Nephron (organoid): ENCODE measurements around the gene S100G.

Experiments used
- H3K27ac Mint-ChIP-seq, 3 experiments: 2 replicates each; pipeline ENCODE4 v1.8.0; 2020; ENCODE audit warnings: mixed read lengths in 3 of 3, mild to moderate bottlenecking in 2 of 3, moderate library complexity in 1 of 3
- H3K27me3 Mint-ChIP-seq: 2 replicates; pipeline ENCODE4 v1.8.0; 2021; ENCODE audit warnings: low read depth, mild to moderate bottlenecking, moderate library complexity, mixed read lengths
- H3K36me3 Mint-ChIP-seq: 2 replicates; pipeline ENCODE4 v1.8.0; 2020; ENCODE audit warnings: low read depth, mixed read lengths
- H3K4me1 Mint-ChIP-seq: 2 replicates; pipeline ENCODE4 v1.8.0; 2020; ENCODE audit warnings: mixed read lengths
- H3K4me3 Mint-ChIP-seq, 3 experiments: 2 replicates each; pipeline ENCODE4 v1.8.0; 2020; ENCODE audit warnings: mild to moderate bottlenecking in 3 of 3, mixed read lengths in 3 of 3, moderate library complexity in 2 of 3
- H3K9me3 Mint-ChIP-seq: 2 replicates; pipeline ENCODE4 v1.8.0; 2020; ENCODE audit warnings: mixed read lengths
- TF ChIP-seq, protein P1 (sequence below), 3 experiments: fragments of 200-600 bp; sonication (generic); IDR thresholded peaks; one replicate each; pipeline ENCODE4 v1.5.0; 2021; ENCODE audit warnings: antibody characterized with exemption in 3 of 3; ENCODE audit not compliant: unreplicated experiment in 3 of 3

S100G gene

DNA sequence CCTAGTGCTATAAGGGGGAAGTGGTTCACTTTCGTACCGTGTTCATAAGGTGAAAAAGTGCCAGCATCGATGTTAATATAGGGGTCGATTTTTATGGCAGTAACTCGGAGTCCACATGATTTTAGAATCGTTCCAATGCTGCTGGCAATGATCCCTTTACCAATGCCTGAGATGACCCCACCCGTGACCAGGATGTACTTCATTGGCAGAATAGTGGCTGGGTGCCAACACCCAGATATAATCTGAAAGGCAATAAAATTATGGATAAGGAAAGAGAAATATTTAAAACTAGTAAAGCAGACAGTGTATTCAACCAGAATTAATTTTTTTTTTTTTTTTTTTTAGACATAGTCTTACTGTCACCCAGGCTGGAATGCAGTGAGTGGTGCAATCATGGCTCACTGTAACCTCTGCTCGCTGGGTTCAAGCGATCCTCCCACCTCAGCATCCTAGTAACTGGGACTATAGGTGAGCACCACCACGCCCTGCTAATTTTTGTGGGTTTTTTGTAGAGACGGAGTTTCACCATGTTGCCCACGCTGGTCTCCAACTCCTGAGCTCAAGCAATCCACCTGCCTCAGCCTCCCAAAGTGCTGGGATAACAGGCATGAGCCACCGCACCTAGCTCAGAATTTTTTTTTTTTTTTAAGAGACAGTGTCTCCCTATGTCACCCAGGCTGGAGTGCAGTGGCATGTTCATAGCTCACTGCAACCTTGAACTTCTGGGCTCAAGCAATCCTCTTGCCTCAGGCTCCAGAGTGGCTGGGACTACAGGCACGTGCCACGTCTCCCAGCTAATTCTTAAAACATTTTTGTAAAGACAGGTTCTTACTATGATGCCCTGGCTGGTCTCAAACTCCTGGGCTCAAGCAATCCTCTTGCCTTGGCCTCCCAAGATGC, 53.0 kb downstream of the S100G start:
- Mint-ChIP-seq H3K4me1 (no peaks in the 10 kb centered on the region), H3K36me3 (peaks cover 59% of the 10 kb centered on the region), H3K27ac (no peak overlapping the region), H3K4me3 (no peak overlapping the region), H3K9me3 (no peaks in the 10 kb centered on the region), H3K27me3 (no peaks in the 10 kb centered on the region)
- TF ChIP-seq, protein P1, sequence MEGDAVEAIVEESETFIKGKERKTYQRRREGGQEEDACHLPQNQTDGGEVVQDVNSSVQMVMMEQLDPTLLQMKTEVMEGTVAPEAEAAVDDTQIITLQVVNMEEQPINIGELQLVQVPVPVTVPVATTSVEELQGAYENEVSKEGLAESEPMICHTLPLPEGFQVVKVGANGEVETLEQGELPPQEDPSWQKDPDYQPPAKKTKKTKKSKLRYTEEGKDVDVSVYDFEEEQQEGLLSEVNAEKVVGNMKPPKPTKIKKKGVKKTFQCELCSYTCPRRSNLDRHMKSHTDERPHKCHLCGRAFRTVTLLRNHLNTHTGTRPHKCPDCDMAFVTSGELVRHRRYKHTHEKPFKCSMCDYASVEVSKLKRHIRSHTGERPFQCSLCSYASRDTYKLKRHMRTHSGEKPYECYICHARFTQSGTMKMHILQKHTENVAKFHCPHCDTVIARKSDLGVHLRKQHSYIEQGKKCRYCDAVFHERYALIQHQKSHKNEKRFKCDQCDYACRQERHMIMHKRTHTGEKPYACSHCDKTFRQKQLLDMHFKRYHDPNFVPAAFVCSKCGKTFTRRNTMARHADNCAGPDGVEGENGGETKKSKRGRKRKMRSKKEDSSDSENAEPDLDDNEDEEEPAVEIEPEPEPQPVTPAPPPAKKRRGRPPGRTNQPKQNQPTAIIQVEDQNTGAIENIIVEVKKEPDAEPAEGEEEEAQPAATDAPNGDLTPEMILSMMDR (IDR thresholded peaks at IDR 0.05; ENCODE audit: unreplicated experiment in 3 of 3) = no peak
